Measurements from ENCODE around the gene GPRC5D.

GPRC5D gene

GRCh38 chr12:12979731-12980259 lies 27.8 kb upstream of the GPRC5D start:
- peak; percentile 80 to 83 for DNase-seq (ENCODE audit: low read depth in 2 of 2)

- DNase-seq (ENCODE audit: low read depth in 2 of 2): no peak
Observed at GRCh38 chr12:12979126-12979525, 27.2 kb upstream of the GPRC5D start.

GRCh38 chr12:12977231-12977630 lies 25.3 kb upstream of the GPRC5D start:
- no peak for DNase-seq (ENCODE audit: low read depth in 2 of 2)

- DNase-seq (ENCODE audit: low read depth in 2 of 2): peak; percentile 77
Observed at GRCh38 chr12:12976366-12976765, 24.4 kb upstream of the GPRC5D start.

- DNase-seq (ENCODE audit: low read depth in 2 of 2): no peak
Observed at GRCh38 chr12:12975322-12976077, 23.5 kb upstream of the GPRC5D start.

GRCh38 chr12:12974211-12974610 lies 22.2 kb upstream of the GPRC5D start:
- no peak for DNase-seq (ENCODE audit: low read depth in 2 of 2)

- DNase-seq (ENCODE audit: low read depth in 2 of 2): no peak
Observed at GRCh38 chr12:12973019-12973418, 21.0 kb upstream of the GPRC5D start.

- no peak for DNase-seq (ENCODE audit: low read depth in 2 of 2)
Observed at GRCh38 chr12:12965836-12966235, 13.9 kb upstream of the GPRC5D start.

GRCh38 chr12:12964255-12964654 lies 12.3 kb upstream of the GPRC5D start:
- DNase-seq (ENCODE audit: low read depth in 2 of 2): no peak

GRCh38 chr12:12960639-12961209 lies 8.8 kb upstream of the GPRC5D start:
- no peak for DNase-seq (ENCODE audit: low read depth in 2 of 2)

- no peak for DNase-seq (ENCODE audit: low read depth in 2 of 2)
Observed at GRCh38 chr12:12958886-12959285, 6.9 kb upstream of the GPRC5D start.

- no peak for DNase-seq (ENCODE audit: low read depth in 2 of 2)
Observed at GRCh38 chr12:12954878-12955625, 3.1 kb upstream of the GPRC5D start.

GRCh38 chr12:12954356-12954755 lies 2.4 kb upstream of the GPRC5D start:
- DNase-seq (ENCODE audit: low read depth in 2 of 2): no peak

- no peak for DNase-seq (ENCODE audit: low read depth in 2 of 2)
Observed at GRCh38 chr12:12951504-12951903, 466 bp downstream of the GPRC5D start.

- no peak for DNase-seq (ENCODE audit: low read depth in 2 of 2)
Observed at GRCh38 chr12:12947902-12948301, 4.1 kb downstream of the GPRC5D start.

- DNase-seq (ENCODE audit: low read depth in 2 of 2): no peak
Observed at GRCh38 chr12:12946686-12947355, 5.1 kb downstream of the GPRC5D start.

- no peak for DNase-seq (ENCODE audit: low read depth in 2 of 2)
Observed at GRCh38 chr12:12945591-12945990, 6.4 kb downstream of the GPRC5D start.

GRCh38 chr12:12943586-12944260 lies 8.2 kb downstream of the GPRC5D start:
- no peak for DNase-seq (ENCODE audit: low read depth in 2 of 2)

- no peak for DNase-seq (ENCODE audit: low read depth in 2 of 2)
Observed at GRCh38 chr12:12941450-12942350, 10.3 kb downstream of the GPRC5D start.

- no peak for DNase-seq (ENCODE audit: low read depth in 2 of 2)
Observed at GRCh38 chr12:12939888-12940287, 12.1 kb downstream of the GPRC5D start.

Measured in fibroblast of skin of left quadriceps (primary cell).